NCI-H82 (cell line): Measurements from ENCODE around the gene SYDE2.
"Not testable (repeated sequence)": the region's sequence is repeated elsewhere in the genome, so short reads cannot be mapped to it uniquely, and the experiment has no call there.

Source experiments
- DNase-seq: peaks from one replicate; lab custom pipeline; 2025; lab: John Stamatoyannopoulos, UW

SYDE2 gene

GRCh38 chr1:85166351-85166750 lies 34.5 kb downstream of the SYDE2 start:
- DNase-seq: no peak

GRCh38 chr1:85158910-85159309 lies 41.9 kb downstream of the SYDE2 start:
- peak; percentile 61 for DNase-seq

GRCh38 chr1:85157436-85157835 lies 43.4 kb downstream of the SYDE2 start:
- DNase-seq: peak; percentile 35

GRCh38 chr1:85153149-85153891 lies 47.5 kb downstream of the SYDE2 start:
- DNase-seq: peak; percentile 27

GRCh38 chr1:85151446-85151845 lies 49.4 kb downstream of the SYDE2 start:
- DNase-seq: no peak

GRCh38 chr1:85149805-85150204 lies 51.0 kb downstream of the SYDE2 start:
- DNase-seq: no peak

GRCh38 chr1:85148524-85149250 lies 52.1 kb downstream of the SYDE2 start:
- DNase-seq: no peak

- no peak for DNase-seq
These were observed 53.9 kb downstream of the SYDE2 start for GRCh38 chr1:85146972-85147359.

GRCh38 chr1:85146298-85146971 lies 54.4 kb downstream of the SYDE2 start:
- DNase-seq: not testable (repeated sequence)

GRCh38 chr1:85144351-85144750 lies 56.5 kb downstream of the SYDE2 start:
- peak; percentile 85 for DNase-seq

- no peak for DNase-seq
These were observed 58.1 kb downstream of the SYDE2 start for GRCh38 chr1:85142753-85143152.

- not testable (repeated sequence) for DNase-seq
These were observed 62.4 kb downstream of the SYDE2 start for GRCh38 chr1:85138439-85138838.

GRCh38 chr1:85137660-85138059 lies 63.2 kb downstream of the SYDE2 start:
- DNase-seq: peak; percentile 78

- no peak for DNase-seq
These were observed 65.4 kb downstream of the SYDE2 start for GRCh38 chr1:85135392-85135798.

GRCh38 chr1:85134583-85135391 lies 66.0 kb downstream of the SYDE2 start:
- DNase-seq: no peak

- peak; percentile 93 for DNase-seq
These were observed 67.2 kb downstream of the SYDE2 start for GRCh38 chr1:85133565-85134159.

GRCh38 chr1:85132078-85132720 lies 68.6 kb downstream of the SYDE2 start:
- no peak for DNase-seq

GRCh38 chr1:85128316-85128715 lies 72.5 kb downstream of the SYDE2 start:
- no peak for DNase-seq

- no peak for DNase-seq
These were observed 74.9 kb downstream of the SYDE2 start for GRCh38 chr1:85125891-85126290.

- DNase-seq: no peak
These were observed 76.7 kb downstream of the SYDE2 start for GRCh38 chr1:85124091-85124490.

GRCh38 chr1:85122169-85122568 lies 78.6 kb downstream of the SYDE2 start:
- DNase-seq: no peak
